Endodermal cell (in vitro differentiated cells): ENCODE measurements around the gene ENAH. TPM values are rescaled to one million over a fixed set of nuclear protein-coding genes. Genes with fewer than 3 reads are reported as not detected.
"Not testable (repeated sequence)": the region's sequence is repeated elsewhere in the genome, so short reads cannot be mapped to it uniquely, and the experiment has no call there.

Experiments
- DNase-seq: peaks from one replicate; pipeline ENCODE4 v3.0.0-alpha.2; 2017
- H3K27ac ChIP-seq: 2 replicates; pipeline ENCODE4 v1.5.1; 2013; ENCODE audit warnings: mild to moderate bottlenecking, low read depth, low read length, moderate library complexity
- H3K27me3 ChIP-seq: 2 replicates; pipeline ENCODE4 v1.6.1; 2013; ENCODE audit warnings: mild to moderate bottlenecking, low read length, moderate library complexity; ENCODE audit not compliant: insufficient read depth, control insufficient read depth, poor library complexity, severe bottlenecking
- H3K36me3 ChIP-seq: 2 replicates; pipeline ENCODE4 v1.7.0; 2013; ENCODE audit warnings: mild to moderate bottlenecking, low read length, moderate library complexity; ENCODE audit not compliant: control insufficient read depth, insufficient read depth
- H3K4me1 ChIP-seq: one replicate; pipeline ENCODE4 v1.7.0; 2013; ENCODE audit warnings: low read length; ENCODE audit not compliant: control insufficient read depth, insufficient read depth
- H3K4me3 ChIP-seq: 2 replicates; pipeline ENCODE4 v1.5.1; 2013; ENCODE audit warnings: mild to moderate bottlenecking, low read length, moderate library complexity
- H3K9ac ChIP-seq: 2 replicates; pipeline ENCODE4 v1.6.1; 2013; ENCODE audit warnings: mild to moderate bottlenecking, low read length, moderate library complexity; ENCODE audit not compliant: poor library complexity, severe bottlenecking; ENCODE audit errors: extremely low read depth
- H3K9me3 ChIP-seq: 2 replicates; pipeline ENCODE4 v1.6.1; 2013; ENCODE audit warnings: mild to moderate bottlenecking, low read length, moderate library complexity; ENCODE audit not compliant: control insufficient read depth
- H3K27ac Mint-ChIP-seq: 2 replicates; pipeline ENCODE4 v1.8.0; 2020; ENCODE audit warnings: mixed read lengths
- H3K27me3 Mint-ChIP-seq: 2 replicates; pipeline ENCODE4 v1.8.0; 2021; ENCODE audit warnings: mild to moderate bottlenecking, mixed read lengths; ENCODE audit not compliant: insufficient read depth
- H3K36me3 Mint-ChIP-seq: 2 replicates; pipeline ENCODE4 v1.8.0; 2020; ENCODE audit warnings: low read depth, mixed read lengths
- H3K4me1 Mint-ChIP-seq: 2 replicates; pipeline ENCODE4 v1.8.0; 2020; ENCODE audit warnings: mixed read lengths
- H3K4me3 Mint-ChIP-seq: 2 replicates; pipeline ENCODE4 v1.8.0; 2020; ENCODE audit warnings: mild to moderate bottlenecking, moderate library complexity, mixed read lengths
- H3K9me3 Mint-ChIP-seq: 2 replicates; pipeline ENCODE4 v1.8.0; 2020; ENCODE audit warnings: mild to moderate bottlenecking, mixed read lengths
- CTCF ChIP-seq: fragments of 200-600 bp; sonication (generic); conservative IDR thresholded peaks from 2 replicates; pipeline ENCODE4 v1.5.0; 2021; ENCODE audit warnings: antibody characterized with exemption, mild to moderate bottlenecking
- WGBS, 2 experiments: methylation state at CpG; one replicate each; pipeline versions ENCODE4 v1.1.5 to v1.1.7; 2013; ENCODE audit warnings: missing lambda C conversion rate in 2 of 2, mixed read lengths in 1 of 2; ENCODE audit not compliant: insufficient coverage in 1 of 2, insufficient read length in 1 of 2; 5-methylcytosine and 5-hydroxymethylcytosine counted together
- total RNA-seq, 2 donors: library from RNA; stranded (reverse); fragmentation: NEBNext Ultra II Directional in 1 of 2; extraction: Animal tissue kit (Norgen Biotek cat#: 25700) in 1 of 2; gene quantifications; 2 replicates in 1 of 2; 3 replicates in 1 of 2; pipeline ENCODE4 v1.2.1, GENCODE V29; 2021

Gene ENAH
- total RNA-seq, 2 donors from 2014 or later: 263 to 267 TPM

- no peak overlapping the region for H3K9ac ChIP-seq
- no peak for DNase-seq
- H3K36me3 Mint-ChIP-seq: no peaks in the 10 kb centered on the region
- H3K4me3 Mint-ChIP-seq: no peak overlapping the region
- no peaks in the 10 kb centered on the region for H3K9me3 Mint-ChIP-seq
- H3K27me3 ChIP-seq: no peaks in the 10 kb centered on the region
- H3K9me3 ChIP-seq: no peaks in the 10 kb centered on the region
- H3K27ac ChIP-seq: no peak overlapping the region
- H3K27me3 Mint-ChIP-seq: no peaks in the 10 kb centered on the region
- H3K4me1 ChIP-seq: no peaks in the 10 kb centered on the region
- WGBS, 2 experiments: 38 to 90% methylated on average over 1 to 6 of the region's 7 CpGs
- no peak overlapping the region for H3K4me3 ChIP-seq
- no peak for TF ChIP-seq CTCF
- H3K27ac Mint-ChIP-seq: no peak overlapping the region
- H3K36me3 ChIP-seq: no peaks in the 10 kb centered on the region
- H3K4me1 Mint-ChIP-seq: peaks cover 3% of the 10 kb centered on the region
Observed at GRCh38 chr1:225657462-225657989, 4.6 kb upstream of the ENAH start.

- WGBS, 2 experiments: 89 to 90% methylated on average over 3 of the region's 3 CpGs
- not testable (repeated sequence) for H3K4me1 Mint-ChIP-seq
Observed at GRCh38 chr1:225656259-225656655, 3.3 kb upstream of the ENAH start.

GRCh38 chr1:225655509-225656258, 2.8 kb upstream of the ENAH start:
- no peaks in the 10 kb centered on the region for H3K36me3 ChIP-seq
- Mint-ChIP-seq H3K27ac (no peak overlapping the region), H3K4me3 (no peak overlapping the region), H3K9me3 (no peaks in the 10 kb centered on the region), H3K36me3 (no peaks in the 10 kb centered on the region), H3K27me3 (no peaks in the 10 kb centered on the region), H3K4me1 (peaks cover 8% of the 10 kb centered on the region)
- TF ChIP-seq CTCF: peak; percentile 63
- no peak overlapping the region for H3K27ac ChIP-seq
- no peaks in the 10 kb centered on the region for H3K4me1 ChIP-seq
- H3K9me3 ChIP-seq: no peaks in the 10 kb centered on the region
- WGBS, 2 experiments: 87 to 93% methylated on average over 4 of the region's 4 CpGs
- no peak overlapping the region for H3K9ac ChIP-seq
- H3K27me3 ChIP-seq: no peaks in the 10 kb centered on the region
- no peak for DNase-seq
- no peak overlapping the region for H3K4me3 ChIP-seq

More at GRCh38 chr1:225656259-225656655, 3.3 kb upstream of the ENAH start:
- not testable (repeated sequence) for H3K9me3 ChIP-seq, H3K27me3 Mint-ChIP-seq, H3K36me3 Mint-ChIP-seq, H3K36me3 ChIP-seq, DNase-seq, H3K4me1 ChIP-seq, H3K27ac Mint-ChIP-seq, H3K27me3 ChIP-seq, H3K4me3 ChIP-seq, H3K9ac ChIP-seq, H3K4me3 Mint-ChIP-seq, H3K9me3 Mint-ChIP-seq, H3K27ac ChIP-seq
